PC-9 (cell line): ENCODE data around the gene ANO1. TPM values are rescaled to one million over a fixed set of nuclear protein-coding genes. Genes with fewer than 3 reads are reported as not detected.

Experiments used
- BruUV-seq: library from RNA; stranded (reverse); fragments of 400-500 nt; replicated peaks from 2 replicates; lab custom pipeline; 2021; lab: Mats Ljungman, UMichigan
- CTCF ChIA-PET: fragments of 300-600 bp; sonication (Branson Sonifier 250); formaldehyde crosslinking; loops from one replicate; lab custom pipeline; 2022; ENCODE audit warnings: antibody characterized with exemption; lab: Charles Lee
- POLR2A ChIA-PET: fragments of 300-600 bp; sonication (Branson Sonifier 250); formaldehyde crosslinking; loops from one replicate; lab custom pipeline; 2022; ENCODE audit warnings: antibody characterized with exemption; ENCODE audit not compliant: unreplicated experiment; lab: Charles Lee
- DNase-seq, 2 experiments: peaks; one replicate each; pipeline versions ENCODE4 v3.0.0 to v3.0.0-alpha.2; 2015 to 2022; ENCODE audit warnings: mixed read lengths in 1 of 2
- H2AFZ ChIP-seq: fragments of 200-600 bp; sonication (generic); 2 replicates; pipeline ENCODE4 v1.8.1; 2017; ENCODE audit warnings: antibody characterized with exemption
- H3F3A ChIP-seq: fragments of 200-600 bp; sonication (generic); 2 replicates; pipeline ENCODE4 v1.8.1; 2017; ENCODE audit warnings: antibody characterized with exemption, mild to moderate bottlenecking, low read depth; ENCODE audit not compliant: insufficient read depth
- H3K27ac ChIP-seq: fragments of 200-600 bp; sonication (generic); 2 replicates; pipeline ENCODE4 v1.6.1; 2016; ENCODE audit warnings: mixed run types
- H3K27me3 ChIP-seq: fragments of 200-600 bp; sonication (generic); 2 replicates; pipeline ENCODE4 v1.6.1; 2016; ENCODE audit warnings: low read depth, mixed run types; ENCODE audit not compliant: insufficient read depth
- H3K36me3 ChIP-seq: fragments of 200-600 bp; sonication (generic); 2 replicates; pipeline ENCODE4 v1.6.1; 2016; ENCODE audit warnings: low read depth, mixed run types
- H3K4me1 ChIP-seq: fragments of 200-600 bp; sonication (generic); replicated peaks from 2 replicates; pipeline ENCODE4 v1.6.1; 2016; ENCODE audit warnings: mixed run types; ENCODE audit not compliant: insufficient read depth
- H3K4me2 ChIP-seq: fragments of 200-600 bp; sonication (generic); 2 replicates; pipeline ENCODE4 v1.6.1; 2017; ENCODE audit warnings: mixed run types
- H3K4me3 ChIP-seq: fragments of 200-600 bp; sonication (generic); 2 replicates; pipeline ENCODE4 v1.6.1; 2016; ENCODE audit warnings: mixed run types
- H3K79me2 ChIP-seq: fragments of 200-600 bp; sonication (generic); 2 replicates; pipeline ENCODE4 v1.6.1; 2017; ENCODE audit warnings: low read depth, mixed run types
- H3K9me2 ChIP-seq: fragments of 200-600 bp; sonication (generic); 2 replicates; pipeline ENCODE4 v1.8.1; 2017; ENCODE audit warnings: mild to moderate bottlenecking; ENCODE audit not compliant: insufficient read depth
- H3K9me3 ChIP-seq: fragments of 200-600 bp; sonication (generic); 2 replicates; pipeline ENCODE4 v1.8.1; 2016; ENCODE audit warnings: low read depth; ENCODE audit not compliant: insufficient read depth
- H4K20me1 ChIP-seq: fragments of 200-600 bp; sonication (generic); 2 replicates; pipeline ENCODE4 v1.8.1; 2017; ENCODE audit not compliant: insufficient read depth
- CTCF ChIP-seq: fragments of 200-600 bp; sonication (generic); conservative IDR thresholded peaks from 2 replicates; pipeline ENCODE4 v1.6.1; 2017; ENCODE audit warnings: mixed run types, antibody characterized with exemption, mild to moderate bottlenecking, moderate library complexity
- EZH2 ChIP-seq: fragments of 200-600 bp; sonication (generic); IDR thresholded peaks from 2 replicates; pipeline ENCODE4 v1.8.0; 2017; ENCODE audit warnings: antibody characterized with exemption, low read depth
- intact Hi-C: fragments of 100-400 bp; cut with micrococcal nuclease; formaldehyde crosslinking; loops from one replicate; pipeline ENCODE4 v1.10.0; 2022; ENCODE audit not compliant: unreplicated experiment
- total RNA-seq: library from RNA; stranded (reverse); gene quantifications from 2 replicates; pipeline ENCODE4 v1.2.3, GENCODE V29; 2021

Gene ANO1
- total RNA-seq, 1 experiment from 2014 or later = 107 TPM

GRCh38 chr11:70183032-70183431 lies 104.9 kb downstream of the ANO1 start:
- BruUV-seq = no TSS peak
- no peaks in the 10 kb centered on the region for H3K4me1 ChIP-seq
- no peak overlapping the region for H3K27ac ChIP-seq
- peaks cover 82% of the 10 kb centered on the region for H3F3A ChIP-seq
- no peak overlapping the region for H3K4me3 ChIP-seq
- H2AFZ ChIP-seq = no peak overlapping the region
- ChIA-PET POLR2A (no interaction called here), CTCF (no interaction called here)
- intact Hi-C loops = no loop called here
- H3K79me2 ChIP-seq = no peaks in the 10 kb centered on the region
- H3K36me3 ChIP-seq = peaks cover 52% of the 10 kb centered on the region
- no peaks in the 10 kb centered on the region for H3K9me3 ChIP-seq
- peaks cover 37% of the 10 kb centered on the region for H4K20me1 ChIP-seq
- no peak for DNase-seq
- H3K9me2 ChIP-seq = no peaks in the 10 kb centered on the region
- TF ChIP-seq CTCF = no peak
- TF ChIP-seq EZH2 = no peak
- no peak overlapping the region for H3K4me2 ChIP-seq
- no peaks in the 10 kb centered on the region for H3K27me3 ChIP-seq

GRCh38 chr11:70183483-70184176 lies 105.5 kb downstream of the ANO1 start:
- H3K4me2 ChIP-seq = no peak overlapping the region
- no peaks in the 10 kb centered on the region for H3K9me3 ChIP-seq
- DNase-seq = no peak
- no TSS peak for BruUV-seq
- CTCF ChIA-PET = no interaction called here
- peaks cover 82% of the 10 kb centered on the region for H3F3A ChIP-seq
- H3K9me2 ChIP-seq = no peaks in the 10 kb centered on the region
- H3K36me3 ChIP-seq = peaks cover 49% of the 10 kb centered on the region
- POLR2A ChIA-PET = no interaction called here
- no peak for TF ChIP-seq CTCF
- TF ChIP-seq EZH2 = no peak
- intact Hi-C loops = no loop called here
- H3K79me2 ChIP-seq = no peaks in the 10 kb centered on the region
- peaks cover 34% of the 10 kb centered on the region for H4K20me1 ChIP-seq
- H3K4me3 ChIP-seq = no peak overlapping the region
- no peaks in the 10 kb centered on the region for H3K4me1 ChIP-seq
- no peak overlapping the region for H2AFZ ChIP-seq
- H3K27me3 ChIP-seq = no peaks in the 10 kb centered on the region
- no peak overlapping the region for H3K27ac ChIP-seq

- DNase-seq = no peak
- no TSS peak for BruUV-seq
- intact Hi-C loops = no loop called here
- Histone ChIP-seq H3K27me3 (no peaks in the 10 kb centered on the region), H3K4me3 (no peak overlapping the region), H3K4me2 (no peak overlapping the region), H4K20me1 (peaks cover 28% of the 10 kb centered on the region), H2AFZ (no peak overlapping the region), H3K9me2 (no peaks in the 10 kb centered on the region), H3K79me2 (no peaks in the 10 kb centered on the region), H3K36me3 (peaks cover 50% of the 10 kb centered on the region), H3K27ac (no peak overlapping the region), H3K9me3 (no peaks in the 10 kb centered on the region), H3K4me1 (no peaks in the 10 kb centered on the region), H3F3A (peaks cover 85% of the 10 kb centered on the region)
- ChIA-PET CTCF (interaction anchor here (0.6 kb wide), 1 partner anchor 1069 kb away, joined by 3 read pairs; no protein-coding TSS in a partner anchor), POLR2A (no interaction called here)
- no peak for TF ChIP-seq EZH2
- no peak for TF ChIP-seq CTCF
Observed at GRCh38 chr11:70184396-70184795, 106.3 kb downstream of the ANO1 start.
